ENCODE results near the gene UROD.

Gene UROD

GRCh38 chr1:45005761-45006160, 6.3 kb upstream of the UROD start:
- no peak for DNase-seq (ENCODE audit: low read depth)
- TF ChIP-seq CTCF (IDR thresholded peaks at IDR 0.05; ENCODE audit: low read depth, low read length) (no peak), MYC (IDR thresholded peaks at IDR 0.05; ENCODE audit: low read depth, low read length) (no peak), POLR2A (IDR thresholded peaks at IDR 0.05; ENCODE audit: extremely low read depth, insufficient read length) (no peak), MAX (IDR thresholded peaks at IDR 0.05; ENCODE audit: low read depth, low read length) (no peak)
- H3K4me3 ChIP-seq (ENCODE audit: low read depth, low read length): no peak overlapping the region

- no peak overlapping the region for H3K4me3 ChIP-seq (ENCODE audit: low read depth, low read length)
- DNase-seq (ENCODE audit: low read depth): no peak
- no peak for TF ChIP-seq MYC (IDR thresholded peaks at IDR 0.05; ENCODE audit: low read depth, low read length)
- TF ChIP-seq POLR2A (IDR thresholded peaks at IDR 0.05; ENCODE audit: extremely low read depth, insufficient read length): no peak
- TF ChIP-seq MAX (IDR thresholded peaks at IDR 0.05; ENCODE audit: low read depth, low read length): no peak
- no peak for TF ChIP-seq CTCF (IDR thresholded peaks at IDR 0.05; ENCODE audit: low read depth, low read length)
Measured at GRCh38 chr1:45007311-45007710, 4.7 kb upstream of the UROD start.

- no peak for TF ChIP-seq CTCF (IDR thresholded peaks at IDR 0.05; ENCODE audit: low read depth, low read length)
- no peak for TF ChIP-seq POLR2A (IDR thresholded peaks at IDR 0.05; ENCODE audit: extremely low read depth, insufficient read length)
- TF ChIP-seq MAX (IDR thresholded peaks at IDR 0.05; ENCODE audit: low read depth, low read length): no peak
- no peak for DNase-seq (ENCODE audit: low read depth)
- no peak overlapping the region for H3K4me3 ChIP-seq (ENCODE audit: low read depth, low read length)
Measured at GRCh38 chr1:45008076-45008475, 4.0 kb upstream of the UROD start.

- TF ChIP-seq CTCF (IDR thresholded peaks at IDR 0.05; ENCODE audit: low read depth, low read length) (no peak), POLR2A (IDR thresholded peaks at IDR 0.05; ENCODE audit: extremely low read depth, insufficient read length) (no peak), MAX (IDR thresholded peaks at IDR 0.05; ENCODE audit: low read depth, low read length) (no peak), MYC (IDR thresholded peaks at IDR 0.05; ENCODE audit: low read depth, low read length) (no peak)
- DNase-seq (ENCODE audit: low read depth): no peak
- H3K4me3 ChIP-seq (ENCODE audit: low read depth, low read length): no peak overlapping the region
Measured at GRCh38 chr1:45008516-45008915, 3.5 kb upstream of the UROD start.

GRCh38 chr1:45009296-45009865, 2.7 kb upstream of the UROD start:
- H3K4me3 ChIP-seq (ENCODE audit: low read depth, low read length): no peak overlapping the region
- no peak for TF ChIP-seq CTCF (IDR thresholded peaks at IDR 0.05; ENCODE audit: low read depth, low read length)
- no peak for TF ChIP-seq MAX (IDR thresholded peaks at IDR 0.05; ENCODE audit: low read depth, low read length)
- TF ChIP-seq POLR2A (IDR thresholded peaks at IDR 0.05; ENCODE audit: extremely low read depth, insufficient read length): no peak
- no peak for TF ChIP-seq MYC (IDR thresholded peaks at IDR 0.05; ENCODE audit: low read depth, low read length)
- no peak for DNase-seq (ENCODE audit: low read depth)
